ENCODE data around the gene SCGB2A2.

SCGB2A2 gene

DNA sequence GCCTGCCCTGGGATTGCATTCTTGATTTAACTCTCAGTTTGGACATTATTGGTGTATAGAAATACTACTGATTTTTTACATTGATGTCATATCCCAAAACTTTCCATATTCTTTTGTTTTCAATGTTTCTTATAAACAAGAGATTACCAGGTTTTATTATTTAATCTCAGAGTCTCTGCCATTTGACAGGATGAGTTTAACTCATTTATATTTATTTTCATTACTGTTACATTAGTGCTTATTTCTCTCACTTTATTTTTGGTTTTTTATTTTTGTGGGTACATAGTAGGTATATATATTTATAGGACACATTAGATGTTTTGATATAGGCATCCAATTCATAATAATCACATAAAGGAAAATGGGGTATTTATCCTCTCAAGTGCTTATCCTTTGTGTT is 38.0 kb downstream of the SCGB2A2 start:
- no peak for DNase-seq

DNA sequence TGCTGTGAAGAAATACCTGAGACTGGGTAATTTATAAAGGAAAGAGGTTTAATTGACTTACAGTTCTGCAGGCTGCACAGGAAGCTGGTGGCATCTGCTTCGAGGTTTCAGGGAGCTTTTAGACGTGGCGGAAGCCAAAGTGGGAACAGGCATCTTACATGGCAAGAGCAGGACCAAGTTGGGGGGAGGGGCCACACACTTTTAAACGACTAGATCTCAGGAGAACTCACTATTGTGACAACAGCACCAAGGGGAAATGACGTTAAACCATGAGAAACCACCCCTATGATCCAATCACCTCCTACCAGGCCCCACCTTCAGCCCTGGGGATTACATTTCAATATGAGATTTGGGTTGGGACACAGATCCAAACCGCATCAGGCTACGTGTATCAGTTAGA is 40.0 kb downstream of the SCGB2A2 start:
- no peak for DNase-seq

DNA sequence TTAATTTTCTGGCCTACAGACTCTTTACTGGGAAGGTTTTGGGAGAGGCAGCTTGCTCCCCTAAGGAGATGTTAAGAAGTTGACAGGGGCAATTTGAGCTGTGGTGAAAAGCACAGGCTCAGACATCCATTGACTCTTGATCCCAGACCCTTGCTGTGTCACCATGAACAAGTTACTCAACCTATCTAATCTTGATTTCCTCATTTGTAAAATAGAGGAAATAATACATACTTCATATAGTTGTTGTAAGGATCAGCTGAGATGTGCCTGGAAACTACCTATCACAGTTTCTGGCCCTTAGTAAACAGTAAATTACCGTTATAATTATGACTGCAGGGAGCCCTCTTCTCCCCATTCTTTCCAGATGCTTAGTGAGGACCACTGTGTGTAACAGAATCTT is 45.5 kb downstream of the SCGB2A2 start:
- DNase-seq: no peak

GRCh38 chr11:62322524-62322923 is 52.6 kb downstream of the SCGB2A2 start:
- DNase-seq: no peak
